Mucosa of descending colon (tissue), 3 donors: Measurements from ENCODE around the gene LRRC70. TPM values are rescaled to one million over a fixed set of nuclear protein-coding genes. Genes with fewer than 3 reads are reported as not detected.
"Not testable (repeated sequence)": the region's sequence is repeated elsewhere in the genome, so short reads cannot be mapped to it uniquely, and the experiment has no call there.

ENCODE experiments used
- ATAC-seq: fragments of 200-7000 bp; cut with Tn5 transposase; one replicate; pipeline ENCODE4 v1.9.1; 2020; ENCODE audit warnings: mild to moderate bottlenecking, moderate library complexity
- DNase-seq, 3 donors: peaks; one replicate each; pipeline ENCODE4 v3.0.0-alpha.2; 2020
- H3K36me3 ChIP-seq: fragments of 200-600 bp; one replicate; pipeline ENCODE4 v1.8.0; 2021; ENCODE audit warnings: low read depth, mild to moderate bottlenecking
- H3K4me1 ChIP-seq: fragments of 200-600 bp; one replicate; pipeline ENCODE4 v1.8.0; 2021; ENCODE audit warnings: low read depth, mild to moderate bottlenecking
- H3K4me3 ChIP-seq: fragments of 200-600 bp; one replicate; pipeline ENCODE4 v1.8.0; 2021; ENCODE audit warnings: mild to moderate bottlenecking
- H3K9me3 ChIP-seq: fragments of 200-600 bp; one replicate; pipeline ENCODE4 v1.8.0; 2021; ENCODE audit warnings: mild to moderate bottlenecking
- CTCF ChIP-seq: fragments of 200-600 bp; IDR thresholded peaks from one replicate; pipeline ENCODE4 v1.8.0; 2022; ENCODE audit warnings: antibody characterized with exemption, mild to moderate bottlenecking
- intact Hi-C, 2 donors: fragments of 100-400 bp; cut with DNase I in 1 of 2; cut with micrococcal nuclease in 1 of 2; formaldehyde crosslinking; loops; one replicate each; pipeline versions ENCODE4 v1.11.0 to v1.11.1; 2022; cut with DNase I, micrococcal nuclease
- total RNA-seq, 3 donors: library from RNA; stranded (reverse); fragmentation: NEBNext Ultra II Directional in 2 of 3; extraction: Animal tissue kit (Norgen Biotek cat#: 25700) in 2 of 3; gene quantifications; one replicate each; pipeline versions ENCODE4 v1.2.1 to v1.2.4, GENCODE V29; 2021 to 2023
- donor health status: DM: no; HTN: no; CAD: no; lungs with moderate emphysema.
- donor health status: DM: no; HTN: no; CAD: no.
- donor health status: DM: no; HTN: yes; CAD: no.

LRRC70 gene
- total RNA-seq, 3 donors from 2014 or later, result 0.75 to 2.8 (median 1.4) TPM

GRCh38 chr5:62617943-62618342, 39.3 kb downstream of the LRRC70 start:
- Histone ChIP-seq H3K4me3 (no peak overlapping the region), H3K36me3 (no peaks in the 10 kb centered on the region), H3K4me1 (no peaks in the 10 kb centered on the region), H3K9me3 (no peaks in the 10 kb centered on the region)
- intact Hi-C loops, result no loop called here
- ATAC-seq (no peak), DNase-seq (no peak)
- TF ChIP-seq CTCF, result no peak

- no peak for DNase-seq
- H3K9me3 ChIP-seq, result no peaks in the 10 kb centered on the region
- intact Hi-C loops, result no loop called here
- TF ChIP-seq CTCF, result no peak
- H3K4me1 ChIP-seq, result no peaks in the 10 kb centered on the region
- no peak for ATAC-seq
- H3K36me3 ChIP-seq, result no peaks in the 10 kb centered on the region
- no peak overlapping the region for H3K4me3 ChIP-seq
These were observed 42.1 kb downstream of the LRRC70 start for GRCh38 chr5:62620761-62621160.

GRCh38 chr5:62621280-62621679, 42.7 kb downstream of the LRRC70 start:
- no peaks in the 10 kb centered on the region for H3K9me3 ChIP-seq
- ATAC-seq, result no peak
- no peak for TF ChIP-seq CTCF
- no peaks in the 10 kb centered on the region for H3K36me3 ChIP-seq
- no peak overlapping the region for H3K4me3 ChIP-seq
- intact Hi-C loops, result no loop called here
- no peaks in the 10 kb centered on the region for H3K4me1 ChIP-seq
- no peak for DNase-seq

GRCh38 chr5:62623271-62623670, 44.7 kb downstream of the LRRC70 start:
- Histone ChIP-seq H3K4me1 (no peaks in the 10 kb centered on the region), H3K4me3 (no peak overlapping the region), H3K9me3 (no peaks in the 10 kb centered on the region), H3K36me3 (no peaks in the 10 kb centered on the region)
- no peak for TF ChIP-seq CTCF
- DNase-seq (no peak), ATAC-seq (no peak)
- intact Hi-C loops, result no loop called here

- H3K4me3 ChIP-seq, H3K36me3 ChIP-seq, DNase-seq, H3K9me3 ChIP-seq, intact Hi-C loops, H3K4me1 ChIP-seq, ATAC-seq: not testable (repeated sequence)
These were observed 45.8 kb downstream of the LRRC70 start for GRCh38 chr5:62624436-62624835.

- intact Hi-C loops, result no loop called here
- TF ChIP-seq CTCF, result no peak
- DNase-seq (no peak), ATAC-seq (no peak)
- Histone ChIP-seq H3K4me3 (no peak overlapping the region), H3K4me1 (no peaks in the 10 kb centered on the region), H3K36me3 (no peaks in the 10 kb centered on the region), H3K9me3 (no peaks in the 10 kb centered on the region)
These were observed 47.9 kb downstream of the LRRC70 start for GRCh38 chr5:62626534-62626933.
